HepG2 (cell line): ENCODE data around the gene CXXC5. TPM values are rescaled to one million over a fixed set of nuclear protein-coding genes. Genes with fewer than 3 reads are reported as not detected.

ENCODE experiments used
- ARNTL ChIP-seq: sonication (generic); formaldehyde crosslinking; IDR thresholded peaks from 2 replicates; pipeline ENCODE4 v1.4.0; 2020; ENCODE audit warnings: mild to moderate bottlenecking, missing genetic modification reagents
- CENPT ChIP-seq: sonication (generic); formaldehyde crosslinking; IDR thresholded peaks from 2 replicates; pipeline ENCODE4 v1.8.0; 2022; ENCODE audit warnings: low read depth, mild to moderate bottlenecking, moderate library complexity, missing genetic modification reagents
- CENPX ChIP-seq: sonication (generic); formaldehyde crosslinking; IDR thresholded peaks from 2 replicates; pipeline ENCODE4 v1.9.0; 2021; ENCODE audit warnings: mild to moderate bottlenecking, missing genetic modification reagents, moderate library complexity
- KDM3A ChIP-seq: IDR thresholded peaks from 2 replicates; pipeline ENCODE4 v1.6.1; 2018; ENCODE audit warnings: low read depth, missing compliant biosample characterization
- KLF13 ChIP-seq: sonication (generic); formaldehyde crosslinking; IDR thresholded peaks from 2 replicates; pipeline ENCODE4 v1.4.0; 2020; ENCODE audit warnings: mild to moderate bottlenecking, missing genetic modification reagents
- PTBP1 ChIP-seq: fragments of 200-400 bp; formaldehyde crosslinking; IDR thresholded peaks from 2 replicates; pipeline ENCODE4 v1.6.1; 2018; ENCODE audit warnings: low read length, low read depth; ENCODE audit not compliant: poor library complexity, severe bottlenecking
- RELA ChIP-seq: sonication (generic); formaldehyde crosslinking; IDR thresholded peaks from 2 replicates; pipeline ENCODE4 v1.4.0; 2020; ENCODE audit warnings: missing genetic modification reagents
- RXRB ChIP-seq: IDR thresholded peaks from 2 replicates; pipeline ENCODE4 v1.6.1; 2016; ENCODE audit warnings: borderline replicate concordance, missing genetic modification reagents, missing compliant biosample characterization
- SETDB1 ChIP-seq: sonication (generic); formaldehyde crosslinking; IDR thresholded peaks from 2 replicates; pipeline ENCODE4 v1.5.1; 2020; ENCODE audit warnings: missing genetic modification reagents, mild to moderate bottlenecking, borderline replicate concordance
- TAF1 ChIP-seq: sonication (generic); formaldehyde crosslinking; IDR thresholded peaks from 2 replicates; pipeline ENCODE4 v1.4.0; 2020; ENCODE audit warnings: missing genetic modification reagents
- TBX2 ChIP-seq: sonication (generic); formaldehyde crosslinking; IDR thresholded peaks from 2 replicates; pipeline ENCODE4 v1.5.0; 2020; ENCODE audit warnings: missing genetic modification reagents, mild to moderate bottlenecking, borderline replicate concordance
- TCF7L2 ChIP-seq: IDR thresholded peaks from 2 replicates; pipeline ENCODE4 v1.6.1; 2011; ENCODE audit warnings: mild to moderate bottlenecking, low read depth, low read length, moderate library complexity
- U2AF2 ChIP-seq: fragments of 200-400 bp; formaldehyde crosslinking; IDR thresholded peaks from 2 replicates; pipeline ENCODE4 v1.6.1; 2017; ENCODE audit warnings: low read depth, mild to moderate bottlenecking, low read length
- ZNF230 ChIP-seq: sonication (generic); formaldehyde crosslinking; IDR thresholded peaks from 2 replicates; pipeline ENCODE4 v1.4.0; 2020; ENCODE audit warnings: mild to moderate bottlenecking, missing genetic modification reagents
- ZNF263 ChIP-seq: sonication (generic); formaldehyde crosslinking; IDR thresholded peaks from 2 replicates; pipeline ENCODE4 v1.4.0; 2020; ENCODE audit warnings: missing genetic modification reagents
- ZNF382 ChIP-seq: sonication (generic); formaldehyde crosslinking; IDR thresholded peaks from 2 replicates; pipeline ENCODE4 v1.5.0; 2020; ENCODE audit warnings: missing genetic modification reagents, mild to moderate bottlenecking, borderline replicate concordance
- ZNF543 ChIP-seq: sonication (generic); formaldehyde crosslinking; IDR thresholded peaks from 2 replicates; pipeline ENCODE4 v1.4.0; 2020; ENCODE audit warnings: mild to moderate bottlenecking, missing genetic modification reagents
- ZNF558 ChIP-seq: sonication (generic); formaldehyde crosslinking; IDR thresholded peaks from 2 replicates; pipeline ENCODE4 v1.9.0; 2022; ENCODE audit warnings: mild to moderate bottlenecking, missing genetic modification reagents, borderline replicate concordance
- ZNF564 ChIP-seq: sonication (generic); formaldehyde crosslinking; IDR thresholded peaks from 2 replicates; pipeline ENCODE4 v1.8.1; 2023; ENCODE audit warnings: mild to moderate bottlenecking, missing genetic modification reagents
- ZNF792 ChIP-seq: IDR thresholded peaks from 2 replicates; pipeline ENCODE4 v1.6.1; 2016
- ZZZ3 ChIP-seq: sonication (generic); formaldehyde crosslinking; IDR thresholded peaks from 2 replicates; pipeline ENCODE4 v1.4.0; 2020; ENCODE audit warnings: missing genetic modification reagents, mild to moderate bottlenecking, borderline replicate concordance
- polyA plus RNA-seq, 8 experiments: library from polyadenylated mRNA; depleted of rRNA in 3 of 8; stranded (reverse) in 7 of 8; unstranded in 1 of 8; fragments of >200 nt; fragmentation: Illumina TruSeq in 4 of 8; extraction: Trizol in 4 of 8; gene quantifications; 2 replicates each; pipeline versions ENCODE4 v1.2.1 to v1.2.3, GENCODE V29; 2011 to 2016; ENCODE audit warnings: low read depth in 4 of 8, missing spikeins in 1 of 8, mixed read lengths in 1 of 8; ENCODE audit not compliant: insufficient read depth in 1 of 8
- total RNA-seq, 5 experiments: library from RNA; depleted of rRNA; stranded (reverse); fragments of >200 nt; fragmentation: Illumina TruSeq; extraction: Trizol; gene quantifications; 2 replicates each; pipeline ENCODE4 v1.2.3, GENCODE V29; 2016; ENCODE audit warnings: low read depth in 1 of 5
- TF ChIP-seq, protein P1 (sequence below): sonication (generic); formaldehyde crosslinking; conservative IDR thresholded peaks from 2 replicates; pipeline ENCODE4 v1.4.0; 2020; ENCODE audit warnings: missing genetic modification reagents
- TF ChIP-seq, protein P2 (sequence below): sonication (generic); formaldehyde crosslinking; IDR thresholded peaks from 2 replicates; pipeline ENCODE4 v1.8.0; 2022; ENCODE audit warnings: mild to moderate bottlenecking, missing genetic modification reagents
- TF ChIP-seq, protein P3 (sequence below): IDR thresholded peaks from 2 replicates; pipeline ENCODE4 v1.6.1; 2016; ENCODE audit warnings: missing compliant biosample characterization, missing genetic modification reagents, borderline replicate concordance
- TF ChIP-seq, protein P4 (sequence below): IDR thresholded peaks from 2 replicates; pipeline ENCODE4 v1.6.1; 2016; ENCODE audit warnings: low read depth, borderline replicate concordance

CXXC5 gene
- total and polyA plus RNA-seq, 2 of the 13 experiments (the other 11 are each of a cell fraction or from before 2014, with no cell fraction given), result 32.3 to 33.0 TPM

- peak; percentile 94 for TF ChIP-seq TBX2 (CRISPR knock-in tag)
- peak; percentile 95 for TF ChIP-seq KDM3A (CRISPR knock-in tag)
- TF ChIP-seq ZNF558 (CRISPR knock-in tag), result no peak
- no peak for TF ChIP-seq ZNF382 (CRISPR knock-in tag)
- TF ChIP-seq, protein P1, sequence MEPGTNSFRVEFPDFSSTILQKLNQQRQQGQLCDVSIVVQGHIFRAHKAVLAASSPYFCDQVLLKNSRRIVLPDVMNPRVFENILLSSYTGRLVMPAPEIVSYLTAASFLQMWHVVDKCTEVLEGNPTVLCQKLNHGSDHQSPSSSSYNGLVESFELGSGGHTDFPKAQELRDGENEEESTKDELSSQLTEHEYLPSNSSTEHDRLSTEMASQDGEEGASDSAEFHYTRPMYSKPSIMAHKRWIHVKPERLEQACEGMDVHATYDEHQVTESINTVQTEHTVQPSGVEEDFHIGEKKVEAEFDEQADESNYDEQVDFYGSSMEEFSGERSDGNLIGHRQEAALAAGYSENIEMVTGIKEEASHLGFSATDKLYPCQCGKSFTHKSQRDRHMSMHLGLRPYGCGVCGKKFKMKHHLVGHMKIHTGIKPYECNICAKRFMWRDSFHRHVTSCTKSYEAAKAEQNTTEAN, result peak; percentile 68
- TF ChIP-seq, protein P2, sequence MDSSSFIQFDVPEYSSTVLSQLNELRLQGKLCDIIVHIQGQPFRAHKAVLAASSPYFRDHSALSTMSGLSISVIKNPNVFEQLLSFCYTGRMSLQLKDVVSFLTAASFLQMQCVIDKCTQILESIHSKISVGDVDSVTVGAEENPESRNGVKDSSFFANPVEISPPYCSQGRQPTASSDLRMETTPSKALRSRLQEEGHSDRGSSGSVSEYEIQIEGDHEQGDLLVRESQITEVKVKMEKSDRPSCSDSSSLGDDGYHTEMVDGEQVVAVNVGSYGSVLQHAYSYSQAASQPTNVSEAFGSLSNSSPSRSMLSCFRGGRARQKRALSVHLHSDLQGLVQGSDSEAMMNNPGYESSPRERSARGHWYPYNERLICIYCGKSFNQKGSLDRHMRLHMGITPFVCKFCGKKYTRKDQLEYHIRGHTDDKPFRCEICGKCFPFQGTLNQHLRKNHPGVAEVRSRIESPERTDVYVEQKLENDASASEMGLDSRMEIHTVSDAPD, result no peak; the same call in 1 of the 2 replicates
- TF ChIP-seq ARNTL (CRISPR knock-in tag), result peak; percentile 76
- TF ChIP-seq ZNF263 (CRISPR knock-in tag), result peak; percentile 87
- TF ChIP-seq PTBP1, result no peak
- TF ChIP-seq CENPT (CRISPR knock-in tag), result no peak
- TF ChIP-seq ZNF564 (CRISPR knock-in tag), result peak; percentile 35; the same call in 1 of the 2 replicates
- TF ChIP-seq, protein P3, sequence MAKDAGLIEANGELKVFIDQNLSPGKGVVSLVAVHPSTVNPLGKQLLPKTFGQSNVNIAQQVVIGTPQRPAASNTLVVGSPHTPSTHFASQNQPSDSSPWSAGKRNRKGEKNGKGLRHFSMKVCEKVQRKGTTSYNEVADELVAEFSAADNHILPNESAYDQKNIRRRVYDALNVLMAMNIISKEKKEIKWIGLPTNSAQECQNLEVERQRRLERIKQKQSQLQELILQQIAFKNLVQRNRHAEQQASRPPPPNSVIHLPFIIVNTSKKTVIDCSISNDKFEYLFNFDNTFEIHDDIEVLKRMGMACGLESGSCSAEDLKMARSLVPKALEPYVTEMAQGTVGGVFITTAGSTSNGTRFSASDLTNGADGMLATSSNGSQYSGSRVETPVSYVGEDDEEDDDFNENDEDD (CRISPR knock-in tag), result peak; percentile 66; the same call in 1 of the 2 replicates
- TF ChIP-seq TAF1 (CRISPR knock-in tag), result peak; percentile 74; the same call in 1 of the 2 replicates
- 0 out of 2 replicates have a peak, but pooled peaks have one; percentile 68 for TF ChIP-seq SETDB1
- 0 out of 2 replicates have a peak, but pooled peaks have one; percentile 36 for TF ChIP-seq ZNF230 (CRISPR knock-in tag)
- no peak; the same call in none of the 2 replicates for TF ChIP-seq ZNF792 (CRISPR knock-in tag)
- TF ChIP-seq TCF7L2, result no peak
- 0 out of 2 replicates have a peak, but pooled peaks have one; percentile 30 for TF ChIP-seq KLF13 (CRISPR knock-in tag)
- TF ChIP-seq, protein P4, sequence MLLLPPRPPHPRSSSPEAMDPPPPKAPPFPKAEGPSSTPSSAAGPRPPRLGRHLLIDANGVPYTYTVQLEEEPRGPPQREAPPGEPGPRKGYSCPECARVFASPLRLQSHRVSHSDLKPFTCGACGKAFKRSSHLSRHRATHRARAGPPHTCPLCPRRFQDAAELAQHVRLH (CRISPR knock-in tag), result peak; percentile 86; the same call in 1 of the 2 replicates
- TF ChIP-seq U2AF2, result no peak
- TF ChIP-seq ZNF543 (CRISPR knock-in tag), result peak; percentile 86
- TF ChIP-seq RXRB, result peak; percentile 64
- no peak for TF ChIP-seq ZZZ3 (CRISPR knock-in tag)
- no peak for TF ChIP-seq RELA
- no peak for TF ChIP-seq CENPX (CRISPR knock-in tag)
These were observed 10.6 kb upstream of the CXXC5 start (continued) for GRCh38 chr5:139637438-139638089.
